GM12872 (cell line): Measurements from ENCODE around the gene DHRS12.
A peak's percentile ranks its signal among the peaks of the same experiment; 100 is the strongest.

Experiments used
- TF ChIP-seq, protein P1 (sequence below): IDR thresholded peaks from 3 replicates; pipeline ENCODE4 v1.5.1; 2011; ENCODE audit warnings: low read depth, mild to moderate bottlenecking, low read length, moderate library complexity; ENCODE audit not compliant: insufficient read depth

DHRS12 gene

DNA sequence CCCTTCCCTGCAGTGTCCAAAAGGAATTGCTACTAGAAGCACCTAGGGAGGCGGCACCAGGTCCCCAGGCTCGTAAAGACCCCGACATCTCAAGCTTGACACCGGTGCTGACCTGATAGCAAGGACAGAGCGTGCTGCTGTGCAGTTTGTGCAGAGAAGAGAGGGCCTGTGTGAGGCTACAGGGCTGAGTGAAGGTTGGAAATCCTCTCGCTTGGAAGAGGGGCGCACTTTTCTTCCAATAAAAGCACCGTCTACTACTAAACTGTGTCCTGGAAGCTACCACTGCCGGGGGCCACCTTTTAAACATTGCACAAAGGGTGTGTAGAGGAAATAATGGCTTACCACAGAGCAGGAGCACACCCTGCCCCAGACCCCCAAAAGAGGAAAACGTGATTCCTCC lies 30.0 kb upstream of the DHRS12 start:
- TF ChIP-seq, protein P1, sequence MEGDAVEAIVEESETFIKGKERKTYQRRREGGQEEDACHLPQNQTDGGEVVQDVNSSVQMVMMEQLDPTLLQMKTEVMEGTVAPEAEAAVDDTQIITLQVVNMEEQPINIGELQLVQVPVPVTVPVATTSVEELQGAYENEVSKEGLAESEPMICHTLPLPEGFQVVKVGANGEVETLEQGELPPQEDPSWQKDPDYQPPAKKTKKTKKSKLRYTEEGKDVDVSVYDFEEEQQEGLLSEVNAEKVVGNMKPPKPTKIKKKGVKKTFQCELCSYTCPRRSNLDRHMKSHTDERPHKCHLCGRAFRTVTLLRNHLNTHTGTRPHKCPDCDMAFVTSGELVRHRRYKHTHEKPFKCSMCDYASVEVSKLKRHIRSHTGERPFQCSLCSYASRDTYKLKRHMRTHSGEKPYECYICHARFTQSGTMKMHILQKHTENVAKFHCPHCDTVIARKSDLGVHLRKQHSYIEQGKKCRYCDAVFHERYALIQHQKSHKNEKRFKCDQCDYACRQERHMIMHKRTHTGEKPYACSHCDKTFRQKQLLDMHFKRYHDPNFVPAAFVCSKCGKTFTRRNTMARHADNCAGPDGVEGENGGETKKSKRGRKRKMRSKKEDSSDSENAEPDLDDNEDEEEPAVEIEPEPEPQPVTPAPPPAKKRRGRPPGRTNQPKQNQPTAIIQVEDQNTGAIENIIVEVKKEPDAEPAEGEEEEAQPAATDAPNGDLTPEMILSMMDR: no peak

GRCh38 chr13:51832471-51833152 lies 28.6 kb upstream of the DHRS12 start:
- TF ChIP-seq, protein P1: peak; percentile 57

DNA sequence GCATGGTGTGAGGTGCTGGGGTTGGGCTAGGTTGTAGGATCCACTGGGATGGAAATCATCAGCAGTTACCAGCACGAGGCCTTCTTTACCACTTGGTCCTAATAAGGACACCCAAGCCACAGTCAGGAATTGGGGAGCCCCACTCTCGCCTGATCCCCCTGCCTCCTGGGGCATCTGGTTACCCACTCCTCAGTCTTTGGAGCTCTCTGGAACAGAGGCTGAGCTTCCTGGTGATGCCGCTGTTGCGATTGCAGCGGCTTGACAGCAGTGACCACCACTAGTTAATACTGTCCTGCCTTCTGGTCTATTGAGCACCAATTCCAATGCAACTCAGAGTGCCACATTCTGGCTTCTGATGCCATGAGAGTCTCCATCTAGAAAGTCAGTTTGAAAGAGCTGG lies 27.6 kb upstream of the DHRS12 start:
- TF ChIP-seq, protein P1: no peak

GRCh38 chr13:51829568-51829899 lies 25.6 kb upstream of the DHRS12 start:
- TF ChIP-seq, protein P1: no peak

DNA sequence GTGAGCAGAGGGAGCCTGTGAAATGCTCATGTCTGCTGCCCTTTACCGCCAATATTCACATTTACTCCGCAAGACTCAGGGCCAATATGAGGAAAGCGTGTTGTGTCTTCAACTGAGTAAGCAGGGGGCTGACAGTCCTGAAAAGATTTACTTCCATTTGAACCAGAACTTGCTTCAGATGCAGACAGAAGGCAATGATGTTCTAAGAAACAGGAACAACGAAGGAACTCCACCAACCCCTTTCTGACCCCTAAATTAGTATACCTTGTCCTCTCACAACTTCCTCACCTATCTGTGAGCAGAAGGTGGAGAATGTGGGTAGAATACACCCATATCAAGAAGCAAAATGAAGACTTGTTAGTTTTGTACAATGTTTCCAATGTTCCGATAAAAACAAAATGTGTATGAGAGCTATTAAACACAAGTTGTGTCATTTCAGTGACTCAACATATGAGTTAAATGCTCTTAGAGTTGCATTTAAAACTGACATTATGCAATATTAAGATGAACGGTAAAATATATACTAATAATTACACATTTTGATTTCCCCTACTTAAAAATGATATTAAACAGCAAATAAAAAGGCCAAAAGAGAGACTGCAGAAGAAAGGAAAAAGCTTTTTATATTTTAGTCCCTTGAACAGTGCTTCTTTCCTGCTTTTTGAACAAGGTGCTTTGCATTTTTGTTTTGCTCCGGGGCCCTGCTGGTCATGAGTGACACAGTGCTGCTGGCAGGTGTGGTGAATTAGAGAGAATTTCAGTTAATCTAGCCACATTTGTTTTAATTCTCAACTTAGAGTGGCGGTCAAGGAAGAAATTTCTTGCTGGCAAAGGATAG lies 25.0 kb upstream of the DHRS12 start:
- TF ChIP-seq, protein P1: no peak

GRCh38 chr13:51827254-51827653 lies 23.3 kb upstream of the DHRS12 start:
- TF ChIP-seq, protein P1: no peak

DNA sequence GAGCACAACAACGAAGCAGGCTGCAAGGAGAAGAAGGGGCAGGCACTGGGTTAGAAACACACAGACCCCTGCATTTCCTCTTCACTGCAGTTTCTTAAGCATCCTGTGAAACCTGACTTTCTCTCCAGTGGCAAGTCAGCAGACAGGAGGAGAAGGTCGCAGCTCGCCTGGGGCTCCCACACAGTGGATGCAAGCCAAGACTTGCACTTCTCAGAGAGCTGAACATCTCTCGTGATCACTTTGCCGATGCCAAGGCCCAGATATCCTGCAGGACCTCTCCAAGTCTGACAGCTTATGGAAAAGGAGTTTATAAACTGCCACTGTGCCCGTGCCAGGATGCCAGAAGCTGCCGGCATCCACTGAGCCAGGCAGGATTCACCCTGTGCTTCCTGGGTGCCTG lies 22.6 kb upstream of the DHRS12 start:
- TF ChIP-seq, protein P1: no peak
